ENCODE results near the gene RAP2A. TPM values are rescaled to one million over a fixed set of nuclear protein-coding genes. Genes with fewer than 3 reads are reported as not detected.

RAP2A gene
- 10 to 100 TPM; 39.0 to 46.0 TPM for total RNA-seq
- polyA plus RNA-seq: 1 to 10 TPM; 7.5 to 8.4 TPM
- long read RNA-seq, donor 1, full-length matches to known transcripts: 18 of 18 reads
- long read RNA-seq, donor 1, partial matches to known transcripts: 0 of 18 reads
- long read RNA-seq, donor 1, other reads (novel, unspliced or antisense): 0 of 18 reads
- long read RNA-seq, donor 2, full-length matches to known transcripts: 4 of 4 reads
- long read RNA-seq, donor 2, partial matches to known transcripts: 0 of 4 reads
- long read RNA-seq, donor 2, other reads (novel, unspliced or antisense): 0 of 4 reads
- long read RNA-seq, donor 3, full-length matches to known transcripts: 8 of 8 reads
- long read RNA-seq, donor 3, partial matches to known transcripts: 0 of 8 reads
- long read RNA-seq, donor 3, other reads (novel, unspliced or antisense): 0 of 8 reads
- long read RNA-seq, donor 4, full-length matches to known transcripts: 4 of 4 reads
- long read RNA-seq, donor 4, partial matches to known transcripts: 0 of 4 reads
- long read RNA-seq, donor 4, other reads (novel, unspliced or antisense): 0 of 4 reads
- long read RNA-seq, donor 5, full-length matches to known transcripts: 22 of 22 reads
- long read RNA-seq, donor 5, partial matches to known transcripts: 0 of 22 reads
- long read RNA-seq, donor 5, other reads (novel, unspliced or antisense): 0 of 22 reads

- Histone ChIP-seq H3K36me3 (ENCODE audit: control insufficient read depth in 4 of 4, insufficient read depth in 4 of 4, low read length in 4 of 4) (peaks cover 0 to 9% (median 1%) of the 10 kb centered on the region in 4 donors), H3K9ac (ENCODE audit: insufficient read depth in 1 of 2, low read length in 2 of 2) (peak within 1 kb of the TSS; percentile 95 to 100), H3K9me3 (ENCODE audit: control insufficient read depth in 4 of 4, insufficient read depth in 3 of 4, low read length in 3 of 4) (no peaks in the 10 kb centered on the region), H3K4me3 (peak within 1 kb of the TSS; percentile 92), H3K27ac (ENCODE audit: low read depth in 1 of 2, low read length in 1 of 2) (peak within 1 kb of the TSS; percentile 98 to 100), H3K4me1 (ENCODE audit: control insufficient read depth in 5 of 5, insufficient read depth in 5 of 5, low read length in 5 of 5) (peaks cover 0 to 54% (median 9%) of the 10 kb centered on the region in 5 donors), H3K27me3 (ENCODE audit: control insufficient read depth in 3 of 3, insufficient read depth in 3 of 3, low read length in 2 of 3) (no peaks in the 10 kb centered on the region)
- TF ChIP-seq CTCF (IDR thresholded peaks at IDR 0.05; ENCODE audit: control extremely low read depth, extremely low read depth): no peak
- WGBS, 2 donors: 0% methylated on average over 34 to 94 of the region's 94 CpGs
- peak; percentile 73 for ATAC-seq (ENCODE audit: insufficient read depth, low FRiP score)
- peak; percentile 95 to 97 (median 95) for DNase-seq
These were observed at the start of gene RAP2A for GRCh38 chr13:97433727-97434396. TSS of gene RAP2A (plus strand) at chr13:97434169. CDS start at chr13:97434471, 302 bp downstream.

- ATAC-seq (ENCODE audit: insufficient read depth, low FRiP score) (no peak), DNase-seq (no peak)
- Histone ChIP-seq H3K4me1 (ENCODE audit: control insufficient read depth in 5 of 5, insufficient read depth in 5 of 5, low read length in 5 of 5) (peaks cover 0 to 5% (median 0%) of the 10 kb centered on the region in 5 donors), H3K9me3 (ENCODE audit: control insufficient read depth in 4 of 4, insufficient read depth in 3 of 4, low read length in 3 of 4) (peaks cover 0 to 2% (median 0%) of the 10 kb centered on the region in 4 donors), H3K4me3 (no peak overlapping the region), H3K9ac (ENCODE audit: insufficient read depth in 1 of 2, low read length in 2 of 2) (no peak overlapping the region), H3K27ac (ENCODE audit: low read depth in 1 of 2, low read length in 1 of 2) (peak overlapping the region in 1 of 2 donors; percentile 87), H3K36me3 (ENCODE audit: control insufficient read depth in 4 of 4, insufficient read depth in 4 of 4, low read length in 4 of 4) (peaks cover 6 to 47% (median 16%) of the 10 kb centered on the region in 4 donors), H3K27me3 (ENCODE audit: control insufficient read depth in 3 of 3, insufficient read depth in 3 of 3, low read length in 2 of 3) (no peaks in the 10 kb centered on the region)
- TF ChIP-seq CTCF (IDR thresholded peaks at IDR 0.05; ENCODE audit: control extremely low read depth, extremely low read depth): no peak
- WGBS, 2 donors: 23 to 48% methylated on average over 2 of the region's 2 CpGs
These were observed 49.6 kb upstream of the RAP2A start for GRCh38 chr13:97384371-97384770.

- Histone ChIP-seq H3K9ac (ENCODE audit: insufficient read depth in 1 of 2, low read length in 2 of 2) (no peak overlapping the region), H3K36me3 (ENCODE audit: control insufficient read depth in 4 of 4, insufficient read depth in 4 of 4, low read length in 4 of 4) (peaks cover 6 to 47% (median 16%) of the 10 kb centered on the region in 4 donors), H3K4me3 (no peak overlapping the region), H3K27ac (ENCODE audit: low read depth in 1 of 2, low read length in 1 of 2) (no peak overlapping the region), H3K4me1 (ENCODE audit: control insufficient read depth in 5 of 5, insufficient read depth in 5 of 5, low read length in 5 of 5) (peaks cover 0 to 5% (median 0%) of the 10 kb centered on the region in 5 donors), H3K9me3 (ENCODE audit: control insufficient read depth in 4 of 4, insufficient read depth in 3 of 4, low read length in 3 of 4) (peaks cover 0 to 2% (median 0%) of the 10 kb centered on the region in 4 donors), H3K27me3 (ENCODE audit: control insufficient read depth in 3 of 3, insufficient read depth in 3 of 3, low read length in 2 of 3) (no peaks in the 10 kb centered on the region)
- no peak for TF ChIP-seq CTCF (IDR thresholded peaks at IDR 0.05; ENCODE audit: control extremely low read depth, extremely low read depth)
- DNase-seq (no peak), ATAC-seq (ENCODE audit: insufficient read depth, low FRiP score) (no peak)
These were observed 48.8 kb upstream of the RAP2A start for GRCh38 chr13:97385146-97385545.
